Measurements from ENCODE around the gene PEDS1. TPM values are rescaled to one million over a fixed set of nuclear protein-coding genes. Genes with fewer than 3 reads are reported as not detected.
A peak's percentile ranks its signal among the peaks of the same experiment; 100 is the strongest.

PEDS1 gene
- total RNA-seq, 4 donors from 2014 or later, result 24.1 to 46.3 (median 31.8) TPM

DNA sequence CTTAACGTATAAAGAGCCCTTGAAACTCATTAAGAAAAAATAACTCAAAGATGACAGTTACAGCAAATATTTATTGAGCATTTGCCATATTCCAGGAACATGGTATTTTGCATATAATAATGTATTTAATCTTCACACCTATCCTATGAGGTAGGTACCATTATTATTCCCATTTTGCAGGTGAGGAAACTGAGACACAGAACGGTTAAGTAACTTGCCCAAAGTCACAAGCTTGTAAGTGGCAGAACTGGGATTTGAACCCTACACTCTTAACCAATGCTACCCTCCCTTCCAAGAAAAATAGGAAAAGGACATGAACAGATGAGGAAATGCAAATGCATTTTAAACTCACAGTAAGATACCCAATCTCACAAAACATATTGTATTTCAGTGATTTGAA, 35.3 kb downstream of the PEDS1 start:
- no peak for ATAC-seq
- TF ChIP-seq POLR2AphosphoS5 (IDR thresholded peaks at IDR 0.05) (no peak), EP300 (IDR thresholded peaks at IDR 0.05) (no peak), POLR2A (IDR thresholded peaks at IDR 0.05) (no peak)
- TF ChIP-seq, protein P1, sequence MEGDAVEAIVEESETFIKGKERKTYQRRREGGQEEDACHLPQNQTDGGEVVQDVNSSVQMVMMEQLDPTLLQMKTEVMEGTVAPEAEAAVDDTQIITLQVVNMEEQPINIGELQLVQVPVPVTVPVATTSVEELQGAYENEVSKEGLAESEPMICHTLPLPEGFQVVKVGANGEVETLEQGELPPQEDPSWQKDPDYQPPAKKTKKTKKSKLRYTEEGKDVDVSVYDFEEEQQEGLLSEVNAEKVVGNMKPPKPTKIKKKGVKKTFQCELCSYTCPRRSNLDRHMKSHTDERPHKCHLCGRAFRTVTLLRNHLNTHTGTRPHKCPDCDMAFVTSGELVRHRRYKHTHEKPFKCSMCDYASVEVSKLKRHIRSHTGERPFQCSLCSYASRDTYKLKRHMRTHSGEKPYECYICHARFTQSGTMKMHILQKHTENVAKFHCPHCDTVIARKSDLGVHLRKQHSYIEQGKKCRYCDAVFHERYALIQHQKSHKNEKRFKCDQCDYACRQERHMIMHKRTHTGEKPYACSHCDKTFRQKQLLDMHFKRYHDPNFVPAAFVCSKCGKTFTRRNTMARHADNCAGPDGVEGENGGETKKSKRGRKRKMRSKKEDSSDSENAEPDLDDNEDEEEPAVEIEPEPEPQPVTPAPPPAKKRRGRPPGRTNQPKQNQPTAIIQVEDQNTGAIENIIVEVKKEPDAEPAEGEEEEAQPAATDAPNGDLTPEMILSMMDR (IDR thresholded peaks at IDR 0.05), result no peak
- H3K27me3 ChIP-seq, result no peaks in the 10 kb centered on the region
- no peak overlapping the region for H3K27ac ChIP-seq
- H3K36me3 ChIP-seq, result peaks cover 0 to under 1% of the 10 kb centered on the region in 2 donors
- H3K4me3 ChIP-seq, result no peak overlapping the region
- H3K9me3 ChIP-seq, result no peaks in the 10 kb centered on the region
- H3K4me1 ChIP-seq, result peaks cover 3 to 43% (median 24%) of the 10 kb centered on the region in 3 donors
- 53 to 56% methylated on average over 2 of the region's 2 CpGs for WGBS, 2 donors (ENCODE audit: low coverage in 1 of 2)

- no peak for TF ChIP-seq POLR2A (IDR thresholded peaks at IDR 0.05)
- H3K36me3 ChIP-seq, result no peaks in the 10 kb centered on the region
- 83 to 84% methylated on average over 2 to 6 of the region's 19 CpGs for WGBS, 2 donors (ENCODE audit: low coverage in 1 of 2)
Observed at GRCh38 chr20:50116368-50116999, 37.0 kb downstream of the PEDS1 start.

DNA sequence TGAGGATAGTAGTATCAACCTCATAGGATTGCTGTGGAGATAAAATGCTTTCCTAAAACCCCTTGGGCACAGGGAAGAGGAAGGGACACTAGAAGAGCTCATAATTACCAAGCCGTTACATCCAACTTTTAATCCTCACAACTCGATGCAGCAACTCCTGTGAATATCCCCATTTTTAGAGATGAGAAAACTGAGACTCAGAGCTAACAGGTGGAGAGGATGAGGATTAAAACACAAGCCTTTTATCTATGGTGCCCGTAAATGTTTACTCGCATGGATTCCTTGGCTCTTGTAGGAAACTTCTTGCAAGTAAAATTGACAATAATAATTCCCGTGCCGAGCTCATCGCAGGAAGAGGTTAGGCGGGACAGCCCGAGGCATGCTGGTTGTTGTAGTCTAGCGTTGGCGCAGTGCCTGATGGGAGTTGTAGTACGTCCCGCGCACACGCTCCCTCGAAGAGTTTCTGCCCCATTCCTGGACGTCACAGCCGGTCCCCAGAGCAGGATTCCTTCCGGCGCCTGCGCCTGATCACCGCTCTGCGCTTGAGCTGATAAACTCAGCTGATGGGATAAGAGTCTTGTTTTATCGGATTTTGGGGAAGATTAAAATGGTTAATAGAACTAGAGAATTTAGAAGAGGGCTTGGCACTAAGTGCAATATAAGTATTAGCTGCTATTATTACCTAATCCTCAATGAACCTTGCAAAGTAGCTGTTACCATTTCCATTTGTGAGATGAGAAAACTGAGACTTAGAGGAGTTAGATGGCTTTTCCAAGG, 37.7 kb downstream of the PEDS1 start:
- peak overlapping the region; percentile 68 to 98 (median 92) for H3K27ac ChIP-seq
- ATAC-seq, result peak; percentile 95
- H3K27me3 ChIP-seq, result no peaks in the 10 kb centered on the region
- no peaks in the 10 kb centered on the region for H3K9me3 ChIP-seq
- TF ChIP-seq POLR2A (IDR thresholded peaks at IDR 0.05), result no peak
- TF ChIP-seq, protein P1 (IDR thresholded peaks at IDR 0.05), result no peak
- TF ChIP-seq POLR2AphosphoS5 (IDR thresholded peaks at IDR 0.05), result no peak
- no peak for TF ChIP-seq EP300 (IDR thresholded peaks at IDR 0.05)
- peaks cover 3 to 51% (median 33%) of the 10 kb centered on the region in 3 donors for H3K4me1 ChIP-seq
- WGBS, 2 donors (ENCODE audit: low coverage in 1 of 2), result 0% methylated on average over 2 to 21 of the region's 24 CpGs
- H3K36me3 ChIP-seq, result no peaks in the 10 kb centered on the region
- H3K4me3 ChIP-seq, result peak overlapping the region; percentile 51 to 58

More at GRCh38 chr20:50116368-50116999, 37.0 kb downstream of the PEDS1 start:
- H3K4me3 ChIP-seq, result peak overlapping the region in 1 of 2 donors; percentile 51
- peak overlapping the region; percentile 5 to 98 (median 92) for H3K27ac ChIP-seq
- peaks cover 3 to 51% (median 29%) of the 10 kb centered on the region in 3 donors for H3K4me1 ChIP-seq
- H3K27me3 ChIP-seq, result no peaks in the 10 kb centered on the region
- no peak for ATAC-seq
- H3K9me3 ChIP-seq, result no peaks in the 10 kb centered on the region

DNA sequence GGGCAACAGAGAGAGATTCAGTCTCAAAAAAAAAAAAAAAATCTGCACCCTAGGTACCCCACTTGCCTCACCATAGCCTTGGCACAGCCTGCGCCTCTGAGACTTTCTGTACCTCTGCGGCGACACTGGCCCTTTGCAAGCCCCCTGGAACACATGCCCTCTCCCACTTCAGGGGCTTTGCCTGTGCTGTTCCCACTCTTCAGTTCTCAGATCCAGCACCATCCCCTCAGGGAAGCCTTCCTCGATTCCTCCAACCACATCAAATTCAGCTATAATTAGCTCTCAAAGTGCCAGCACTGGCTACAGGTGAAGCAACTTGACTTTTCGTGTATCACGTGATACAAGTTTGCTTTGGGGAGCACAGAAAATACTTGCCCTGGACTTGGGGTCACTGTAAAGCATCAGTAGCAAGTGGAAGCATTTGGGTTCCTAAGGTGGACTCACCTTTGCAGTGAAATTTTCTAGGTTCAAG, 38.4 kb downstream of the PEDS1 start:
- Histone ChIP-seq H3K27ac (peak overlapping the region; percentile 68 to 98 (median 92)), H3K4me1 (peaks cover 3 to 55% (median 40%) of the 10 kb centered on the region in 3 donors), H3K9me3 (no peaks in the 10 kb centered on the region), H3K4me3 (peak overlapping the region; percentile 51 to 58), H3K27me3 (no peaks in the 10 kb centered on the region), H3K36me3 (no peaks in the 10 kb centered on the region)
- TF ChIP-seq, protein P1 (IDR thresholded peaks at IDR 0.05), result no peak
- TF ChIP-seq POLR2A (IDR thresholded peaks at IDR 0.05) (no peak), EP300 (IDR thresholded peaks at IDR 0.05) (no peak), POLR2AphosphoS5 (IDR thresholded peaks at IDR 0.05) (no peak)
- ATAC-seq, result no peak
- WGBS, 2 donors (ENCODE audit: low coverage in 1 of 2), result 10 to 81% methylated on average over 2 to 4 of the region's 6 CpGs

- 7 to 10% methylated on average over 11 of the region's 11 CpGs for WGBS, 2 donors (ENCODE audit: low coverage in 1 of 2)
Observed at GRCh38 chr20:50113420-50114224, 39.9 kb downstream of the PEDS1 start.

More at GRCh38 chr20:50113420-50114224, 39.9 kb downstream of the PEDS1 start:
- Histone ChIP-seq H3K4me1 (peaks cover 5 to 70% (median 51%) of the 10 kb centered on the region in 3 donors), H3K27ac (peak overlapping the region; percentile 91 to 98 (median 96)), H3K9me3 (no peaks in the 10 kb centered on the region), H3K27me3 (no peaks in the 10 kb centered on the region), H3K4me3 (peak overlapping the region; percentile 89 to 95), H3K36me3 (no peaks in the 10 kb centered on the region)
- no peak for ATAC-seq
- TF ChIP-seq POLR2AphosphoS5 (IDR thresholded peaks at IDR 0.05), result no peak
- TF ChIP-seq, protein P1 (IDR thresholded peaks at IDR 0.05), result no peak
- TF ChIP-seq POLR2A (IDR thresholded peaks at IDR 0.05), result no peak
- no peak for TF ChIP-seq EP300 (IDR thresholded peaks at IDR 0.05)

All from gastroesophageal sphincter (tissue), 4 donors.